ENCODE data around the gene BMPR1A. TPM values are rescaled to one million over a fixed set of nuclear protein-coding genes. Genes with fewer than 3 reads are reported as not detected.

BMPR1A gene
- polyA plus RNA-seq, 1 donor (not counting 4 experiments of a cell fraction or from before 2014, with no cell fraction given) = 22.2 TPM

DNA sequence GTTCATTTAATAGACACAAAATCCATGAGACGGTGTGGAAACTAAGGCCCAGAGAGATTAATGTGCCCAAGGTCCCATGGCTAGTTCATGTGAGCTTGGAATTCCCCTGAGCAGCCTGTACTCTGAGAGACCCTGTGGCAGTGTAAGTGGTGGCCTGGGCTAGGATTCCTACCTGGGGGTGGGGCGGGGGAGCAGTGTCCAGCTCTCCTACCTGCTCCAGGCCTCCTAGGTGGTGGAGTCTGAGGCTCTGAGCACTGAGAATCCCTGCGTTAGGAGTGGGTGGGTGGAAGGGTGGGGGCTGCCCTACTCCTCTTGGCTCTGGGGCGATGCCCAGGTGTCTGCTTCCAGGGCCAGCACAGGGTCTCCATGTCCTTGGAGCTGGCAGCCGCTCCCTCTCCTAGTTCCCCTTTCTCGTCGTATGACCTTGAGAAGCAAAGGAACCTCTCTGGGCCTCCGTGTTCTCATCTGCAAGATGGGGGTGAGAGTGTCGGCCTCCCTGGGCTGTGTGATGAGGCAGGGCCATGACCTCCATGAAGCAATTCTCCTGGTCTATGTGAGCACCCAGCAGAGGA lies 204.5 kb downstream of the BMPR1A start:
- H3K27me3 ChIP-seq (ENCODE audit: control insufficient read depth, extremely low read depth, insufficient read depth, low read length) = no peaks in the 10 kb centered on the region
- peak overlapping the region; percentile 10 for H3K27ac ChIP-seq (ENCODE audit: control insufficient read depth, insufficient read depth, low read length)
- H3K79me2 ChIP-seq (ENCODE audit: control insufficient read depth, insufficient read depth, low read length) = peaks cover 19% of the 10 kb centered on the region
- no peak for TF ChIP-seq EZH2 (IDR thresholded peaks at IDR 0.05; ENCODE audit: low read length)
- TF ChIP-seq, protein P1, sequence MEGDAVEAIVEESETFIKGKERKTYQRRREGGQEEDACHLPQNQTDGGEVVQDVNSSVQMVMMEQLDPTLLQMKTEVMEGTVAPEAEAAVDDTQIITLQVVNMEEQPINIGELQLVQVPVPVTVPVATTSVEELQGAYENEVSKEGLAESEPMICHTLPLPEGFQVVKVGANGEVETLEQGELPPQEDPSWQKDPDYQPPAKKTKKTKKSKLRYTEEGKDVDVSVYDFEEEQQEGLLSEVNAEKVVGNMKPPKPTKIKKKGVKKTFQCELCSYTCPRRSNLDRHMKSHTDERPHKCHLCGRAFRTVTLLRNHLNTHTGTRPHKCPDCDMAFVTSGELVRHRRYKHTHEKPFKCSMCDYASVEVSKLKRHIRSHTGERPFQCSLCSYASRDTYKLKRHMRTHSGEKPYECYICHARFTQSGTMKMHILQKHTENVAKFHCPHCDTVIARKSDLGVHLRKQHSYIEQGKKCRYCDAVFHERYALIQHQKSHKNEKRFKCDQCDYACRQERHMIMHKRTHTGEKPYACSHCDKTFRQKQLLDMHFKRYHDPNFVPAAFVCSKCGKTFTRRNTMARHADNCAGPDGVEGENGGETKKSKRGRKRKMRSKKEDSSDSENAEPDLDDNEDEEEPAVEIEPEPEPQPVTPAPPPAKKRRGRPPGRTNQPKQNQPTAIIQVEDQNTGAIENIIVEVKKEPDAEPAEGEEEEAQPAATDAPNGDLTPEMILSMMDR (optimal IDR thresholded peaks at IDR 0.05 in 1 of 3, IDR thresholded peaks at IDR 0.05 in 1 of 3, conservative IDR thresholded peaks at IDR 0.05 in 1 of 3; ENCODE audit: extremely low read depth in 1 of 3, insufficient read depth in 2 of 3, low read length in 3 of 3) = no peak
- dilution Hi-C loops (cut with MboI; ENCODE audit: extremely low pct_ligation_motif_present, low sequenced_read_pairs) = no loop called here
- peaks cover 2% of the 10 kb centered on the region for H3K9me1 ChIP-seq (ENCODE audit: control insufficient read depth, extremely low read depth, insufficient read depth, low read length)
- peaks cover 2 to 5% of the 10 kb centered on the region in 2 experiments for H3K36me3 ChIP-seq (ENCODE audit: control insufficient read depth in 2 of 2, extremely low read depth in 1 of 2, insufficient read depth in 2 of 2, low read length in 2 of 2)
- peaks cover 44% of the 10 kb centered on the region for H3K4me1 ChIP-seq (ENCODE audit: control insufficient read depth, extremely low read depth, insufficient read depth, low read length)
- FAIRE-seq (no peak), DNase-seq (ENCODE audit: low read depth, low spot score) (no peak)
- no peak overlapping the region for H3K4me2 ChIP-seq (ENCODE audit: control insufficient read depth, extremely low read depth, insufficient read depth, low read depth, low read length)
- no peak overlapping the region for H3K9ac ChIP-seq (ENCODE audit: control insufficient read depth, extremely low read depth, insufficient read depth, low read length)
- no peak overlapping the region for H2AFZ ChIP-seq (ENCODE audit: control insufficient read depth, low read length)
- no peaks in the 10 kb centered on the region for H3K9me3 ChIP-seq (ENCODE audit: control insufficient read depth, low read depth, low read length)
- peaks cover 3% of the 10 kb centered on the region for H4K20me1 ChIP-seq (ENCODE audit: control insufficient read depth, extremely low read depth, insufficient read depth, low read length)
- H3K4me3 ChIP-seq (ENCODE audit: control insufficient read depth in 2 of 3, extremely low read depth in 1 of 3, insufficient read depth in 2 of 3, low read depth in 1 of 3, low read length in 3 of 3) = no peak overlapping the region

DNA sequence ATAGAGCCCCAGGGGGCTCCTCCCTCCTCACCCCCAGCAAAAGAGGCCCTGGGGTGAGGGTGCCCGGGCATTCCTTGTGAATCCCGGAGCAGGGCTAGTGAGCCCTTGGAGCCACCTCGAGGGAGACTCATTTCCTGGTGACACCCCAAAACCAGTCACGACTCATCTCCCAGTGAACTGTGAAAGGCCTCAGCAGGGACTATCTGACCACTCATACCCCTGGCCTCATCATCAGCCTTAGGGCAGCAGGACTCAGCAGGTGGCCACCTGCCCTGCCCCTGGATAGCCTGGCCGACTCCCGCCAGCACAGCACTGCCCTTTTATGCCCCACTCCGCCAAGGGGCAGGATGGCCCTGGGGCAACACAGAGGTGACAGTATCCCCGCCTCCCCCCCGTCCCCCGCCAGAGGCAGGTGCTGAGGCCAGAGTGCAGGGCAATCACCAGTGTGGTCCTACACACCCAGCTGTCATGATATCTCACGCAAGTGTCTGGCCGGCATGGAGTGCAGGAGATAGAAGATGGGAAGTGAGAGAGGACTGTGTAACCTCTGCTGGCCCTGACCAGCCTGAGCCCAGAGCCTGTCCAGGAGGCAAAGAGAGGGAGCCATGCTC lies 205.2 kb downstream of the BMPR1A start:
- Histone ChIP-seq H3K4me2 (ENCODE audit: control insufficient read depth, extremely low read depth, insufficient read depth, low read depth, low read length) (no peak overlapping the region), H3K36me3 (ENCODE audit: control insufficient read depth in 2 of 2, extremely low read depth in 1 of 2, insufficient read depth in 2 of 2, low read length in 2 of 2) (peaks cover 2 to 6% of the 10 kb centered on the region in 2 experiments), H3K4me3 (ENCODE audit: control insufficient read depth in 2 of 3, extremely low read depth in 1 of 3, insufficient read depth in 2 of 3, low read depth in 1 of 3, low read length in 3 of 3) (no peak overlapping the region), H3K27ac (ENCODE audit: control insufficient read depth, insufficient read depth, low read length) (no peak overlapping the region), H3K9me1 (ENCODE audit: control insufficient read depth, extremely low read depth, insufficient read depth, low read length) (peaks cover 2% of the 10 kb centered on the region), H2AFZ (ENCODE audit: control insufficient read depth, low read length) (no peak overlapping the region), H3K27me3 (ENCODE audit: control insufficient read depth, extremely low read depth, insufficient read depth, low read length) (no peaks in the 10 kb centered on the region), H4K20me1 (ENCODE audit: control insufficient read depth, extremely low read depth, insufficient read depth, low read length) (no peaks in the 10 kb centered on the region), H3K9ac (ENCODE audit: control insufficient read depth, extremely low read depth, insufficient read depth, low read length) (no peak overlapping the region), H3K9me3 (ENCODE audit: control insufficient read depth, low read depth, low read length) (no peaks in the 10 kb centered on the region), H3K79me2 (ENCODE audit: control insufficient read depth, insufficient read depth, low read length) (peaks cover 24% of the 10 kb centered on the region), H3K4me1 (ENCODE audit: control insufficient read depth, extremely low read depth, insufficient read depth, low read length) (peaks cover 51% of the 10 kb centered on the region)
- no peak for TF ChIP-seq EZH2 (IDR thresholded peaks at IDR 0.05; ENCODE audit: low read length)
- TF ChIP-seq, protein P1 (optimal IDR thresholded peaks at IDR 0.05 in 1 of 3, IDR thresholded peaks at IDR 0.05 in 1 of 3, conservative IDR thresholded peaks at IDR 0.05 in 1 of 3; ENCODE audit: extremely low read depth in 1 of 3, insufficient read depth in 2 of 3, low read length in 3 of 3) = no peak
- no peak for DNase-seq (ENCODE audit: low read depth, low spot score)
- FAIRE-seq = no peak
- dilution Hi-C loops (cut with MboI; ENCODE audit: extremely low pct_ligation_motif_present, low sequenced_read_pairs) = no loop called here
